ENCODE results near the gene TMPRSS11E. TPM values are rescaled to one million over a fixed set of nuclear protein-coding genes. Genes with fewer than 3 reads are reported as not detected.

The TMPRSS11E gene
- polyA plus RNA-seq, 1 experiment = not detected

- ChIA-PET CTCF (no interaction called here), POLR2A (no interaction called here)
- no peak overlapping the region for H3K4me3 ChIP-seq (ENCODE audit: low read depth, low read length)
- no peak for TF ChIP-seq CTCF (IDR thresholded peaks at IDR 0.05; ENCODE audit: low read depth, low read length)
- no peak overlapping the region for H3K27ac ChIP-seq (ENCODE audit: low read depth, low read length)
- no peak for DNase-seq (ENCODE audit: low read depth, low spot score)
- H3K27me3 ChIP-seq (ENCODE audit: control insufficient read depth, insufficient read depth, low read length) = no peaks in the 10 kb centered on the region
- peaks cover 5% of the 10 kb centered on the region; the same call in 1 of the 2 replicates for H3K9me3 ChIP-seq (ENCODE audit: control insufficient read depth, insufficient read depth, low read length)
Observed at GRCh38 chr4:68416591-68416990, 30.7 kb upstream of the TMPRSS11E start.

GRCh38 chr4:68426516-68426915 is 20.7 kb upstream of the TMPRSS11E start:
- Histone ChIP-seq H3K9me3 (ENCODE audit: control insufficient read depth, insufficient read depth, low read length) (no peaks in the 10 kb centered on the region), H3K27ac (ENCODE audit: low read depth, low read length) (no peak overlapping the region), H3K4me3 (ENCODE audit: low read depth, low read length) (no peak overlapping the region), H3K27me3 (ENCODE audit: control insufficient read depth, insufficient read depth, low read length) (no peaks in the 10 kb centered on the region)
- no peak for TF ChIP-seq CTCF (IDR thresholded peaks at IDR 0.05; ENCODE audit: low read depth, low read length)
- CTCF ChIA-PET = no interaction called here
- no peak for DNase-seq (ENCODE audit: low read depth, low spot score)
- POLR2A ChIA-PET = no interaction called here

GRCh38 chr4:68430337-68430736 is 16.9 kb upstream of the TMPRSS11E start:
- H3K27me3 ChIP-seq (ENCODE audit: control insufficient read depth, insufficient read depth, low read length) = no peaks in the 10 kb centered on the region

GRCh38 chr4:68432320-68432719 is 14.9 kb upstream of the TMPRSS11E start:
- Histone ChIP-seq H3K27me3 (ENCODE audit: control insufficient read depth, insufficient read depth, low read length) (no peaks in the 10 kb centered on the region), H3K27ac (ENCODE audit: low read depth, low read length) (no peak overlapping the region), H3K4me3 (ENCODE audit: low read depth, low read length) (no peak overlapping the region), H3K9me3 (ENCODE audit: control insufficient read depth, insufficient read depth, low read length) (no peaks in the 10 kb centered on the region)
- DNase-seq (ENCODE audit: low read depth, low spot score) = no peak
- ChIA-PET CTCF (interaction anchor here (1.1 kb wide), 1 partner anchor 160 kb away, joined by 3 read pairs; no protein-coding TSS in a partner anchor), POLR2A (no interaction called here)
- no peak for TF ChIP-seq CTCF (IDR thresholded peaks at IDR 0.05; ENCODE audit: low read depth, low read length)

More at GRCh38 chr4:68430337-68430736, 16.9 kb upstream of the TMPRSS11E start:
- Histone ChIP-seq H3K27ac (ENCODE audit: low read depth, low read length) (no peak overlapping the region), H3K4me3 (ENCODE audit: low read depth, low read length) (no peak overlapping the region), H3K9me3 (ENCODE audit: control insufficient read depth, insufficient read depth, low read length) (no peaks in the 10 kb centered on the region)
- DNase-seq (ENCODE audit: low read depth, low spot score) = no peak
- ChIA-PET POLR2A (no interaction called here), CTCF (no interaction called here)
- no peak for TF ChIP-seq CTCF (IDR thresholded peaks at IDR 0.05; ENCODE audit: low read depth, low read length)

- POLR2A ChIA-PET = interaction anchor here (0.7 kb wide), 2 partner anchors 12 to 20 kb away, joined by 3 to 4 read pairs; no protein-coding TSS in a partner anchor
- H3K9me3 ChIP-seq (ENCODE audit: control insufficient read depth, insufficient read depth, low read length) = no peaks in the 10 kb centered on the region
- H3K27me3 ChIP-seq (ENCODE audit: control insufficient read depth, insufficient read depth, low read length) = no peaks in the 10 kb centered on the region
- TF ChIP-seq CTCF (IDR thresholded peaks at IDR 0.05; ENCODE audit: low read depth, low read length) = no peak
- no peak for DNase-seq (ENCODE audit: low read depth, low spot score)
- H3K27ac ChIP-seq (ENCODE audit: low read depth, low read length) = no peak overlapping the region
- no peak overlapping the region for H3K4me3 ChIP-seq (ENCODE audit: low read depth, low read length)
- CTCF ChIA-PET = no interaction called here
Observed at GRCh38 chr4:68433582-68433981, 13.7 kb upstream of the TMPRSS11E start.

All from AG04450 (cell line).